A673 (cell line): ENCODE results near the gene TARBP2.

ENCODE experiments used
- CTCF ChIP-seq: fragments of 300-800, 200-600 bp; sonication (generic); conservative IDR thresholded peaks from 2 replicates; pipeline ENCODE4 v1.5.1; 2017; ENCODE audit warnings: low read depth, mild to moderate bottlenecking, antibody characterized with exemption, low read length, moderate library complexity, mixed read lengths
- EZH2 ChIP-seq: fragments of 200-600 bp; sonication (generic); IDR thresholded peaks from 2 replicates; pipeline ENCODE4 v1.6.1; 2017; ENCODE audit warnings: borderline replicate concordance, low read depth, mild to moderate bottlenecking, mixed read lengths, antibody characterized with exemption, low read length; ENCODE audit not compliant: poor library complexity, severe bottlenecking

GRCh38 chr12:53480491-53481442, 20.3 kb upstream of the TARBP2 start:
- TF ChIP-seq CTCF = no peak
- TF ChIP-seq EZH2 = no peak
